ENCODE results near the gene TRAF6. TPM values are rescaled to one million over a fixed set of nuclear protein-coding genes. Genes with fewer than 3 reads are reported as not detected.

The TRAF6 gene
- total and polyA plus RNA-seq, 11 donors, result 2.7 to 17.4 (median 12.8) TPM

- ATAC-seq (peak in 3 of 4 donors; percentile 70 to 80 (median 78)), DNase-seq (peak in 1 of 5 donors; percentile 30)
- TF ChIP-seq CTCF (IDR thresholded peaks at IDR 0.05), result peak; percentile 25 to 77 (median 62)
- no peak for TF ChIP-seq POLR2A (IDR thresholded peaks at IDR 0.05)
- H3K4me1 ChIP-seq, result peaks cover 0 to 17% (median 5%) of the 10 kb centered on the region in 12 donors
- H3K4me3 ChIP-seq, result no peak overlapping the region
- H3K27me3 ChIP-seq, result no peaks in the 10 kb centered on the region
- H3K36me3 ChIP-seq, result peaks cover 0 to 11% (median 3%) of the 10 kb centered on the region in 9 donors
- H3K9me3 ChIP-seq, result no peaks in the 10 kb centered on the region
- intact Hi-C loops (cut with DNase I), result loop anchor here (2.0 to 10.0 kb wide), 9 partner anchors 102 to 864 kb away; partner anchors contain the start of gene FJX1 (in 6 of the 10)
- no peak overlapping the region for H3K27ac ChIP-seq
- WGBS, 4 donors, result 22 to 37% (median 24%) methylated on average over 2 of the region's 2 CpGs
Measured at GRCh38 chr11:36478700-36479329, 31.3 kb downstream of the TRAF6 start.

- no peak for ATAC-seq
- Histone ChIP-seq H3K27me3 (no peaks in the 10 kb centered on the region), H3K4me1 (peaks cover 0 to 24% (median 9%) of the 10 kb centered on the region in 12 donors), H3K27ac (no peak overlapping the region), H3K4me3 (no peak overlapping the region), H3K9me3 (no peaks in the 10 kb centered on the region), H3K36me3 (peaks cover 0 to 5% (median 0%) of the 10 kb centered on the region in 9 donors)
- intact Hi-C loops (cut with DNase I), result loop anchor here (5.0 to 10.0 kb wide), 8 partner anchors 98 to 860 kb away; partner anchors contain the start of gene FJX1 (in 6 of the 10)
- no peak for DNase-seq
- TF ChIP-seq POLR2A (IDR thresholded peaks at IDR 0.05) (no peak), CTCF (IDR thresholded peaks at IDR 0.05) (no peak)
- 56 to 73% (median 69%) methylated on average over 1 of the region's 1 CpG for WGBS, 4 donors
Measured at GRCh38 chr11:36475192-36475591, 34.9 kb downstream of the TRAF6 start.

GRCh38 chr11:36471577-36471976 lies 38.5 kb downstream of the TRAF6 start:
- H3K27ac ChIP-seq, result no peak overlapping the region
- H3K4me3 ChIP-seq, result no peak overlapping the region
- H3K9me3 ChIP-seq, result no peaks in the 10 kb centered on the region
- H3K27me3 ChIP-seq, result no peaks in the 10 kb centered on the region
- H3K36me3 ChIP-seq, result no peaks in the 10 kb centered on the region
- DNase-seq (no peak), ATAC-seq (no peak)
- no peak for TF ChIP-seq CTCF (IDR thresholded peaks at IDR 0.05)
- H3K4me1 ChIP-seq, result peaks cover 0 to 20% (median 13%) of the 10 kb centered on the region in 12 donors
- intact Hi-C loops (cut with DNase I), result loop anchor here in 8 of 10 donors (5.0 to 10.0 kb wide), 7 partner anchors 94 to 857 kb away; partner anchors contain the start of gene FJX1 (in 3 of the 8)
- WGBS, 4 donors, result 80 to 92% (median 85%) methylated on average over 1 of the region's 1 CpG

Measured in heart left ventricle (tissue), 16 donors.